ENCODE measurements around the gene TRAP1.

Gene TRAP1

GRCh38 chr16:3734758-3735221 lies 17.5 kb upstream of the TRAP1 start:
- TF ChIP-seq CTCF (IDR thresholded peaks at IDR 0.05; ENCODE audit: low read depth, low read length) = no peak
- no peak for DNase-seq (ENCODE audit: low read depth, low spot score)
- no peak overlapping the region for H3K4me3 ChIP-seq (ENCODE audit: low read depth, low read length)
- in situ Hi-C loops (cut with HindIII; ENCODE audit: low sequenced_read_pairs) = no loop called here

- no peak overlapping the region for H3K4me3 ChIP-seq (ENCODE audit: low read depth, low read length)
- in situ Hi-C loops (cut with HindIII; ENCODE audit: low sequenced_read_pairs) = no loop called here
- DNase-seq (ENCODE audit: low read depth, low spot score) = no peak
- no peak for TF ChIP-seq CTCF (IDR thresholded peaks at IDR 0.05; ENCODE audit: low read depth, low read length)
These were observed 16.9 kb upstream of the TRAP1 start for GRCh38 chr16:3734084-3734757.

- DNase-seq (ENCODE audit: low read depth, low spot score) = no peak
- in situ Hi-C loops (cut with HindIII; ENCODE audit: low sequenced_read_pairs) = no loop called here
- H3K4me3 ChIP-seq (ENCODE audit: low read depth, low read length) = no peak overlapping the region
- no peak for TF ChIP-seq CTCF (IDR thresholded peaks at IDR 0.05; ENCODE audit: low read depth, low read length)
These were observed 14.8 kb upstream of the TRAP1 start for GRCh38 chr16:3732171-3732570.

- in situ Hi-C loops (cut with HindIII; ENCODE audit: low sequenced_read_pairs) = no loop called here
- no peak overlapping the region for H3K4me3 ChIP-seq (ENCODE audit: low read depth, low read length)
- DNase-seq (ENCODE audit: low read depth, low spot score) = no peak
- no peak for TF ChIP-seq CTCF (IDR thresholded peaks at IDR 0.05; ENCODE audit: low read depth, low read length)
These were observed 14.0 kb upstream of the TRAP1 start for GRCh38 chr16:3731126-3731935.

- H3K4me3 ChIP-seq (ENCODE audit: low read depth, low read length) = no peak overlapping the region
- no peak for TF ChIP-seq CTCF (IDR thresholded peaks at IDR 0.05; ENCODE audit: low read depth, low read length)
- in situ Hi-C loops (cut with HindIII; ENCODE audit: low sequenced_read_pairs) = no loop called here
- DNase-seq (ENCODE audit: low read depth, low spot score) = no peak
These were observed 13.1 kb upstream of the TRAP1 start for GRCh38 chr16:3730161-3731125.
